NT2/D1 (cell line): ENCODE results near the gene CAB39.

Source experiments
- SUZ12 ChIP-seq: IDR thresholded peaks from 2 replicates; pipeline ENCODE4 v1.6.1; 2011; ENCODE audit not compliant: insufficient read length, insufficient read depth; ENCODE audit errors: extremely low read depth
- YY1 ChIP-seq: IDR thresholded peaks from 2 replicates; pipeline ENCODE4 v1.6.1; 2011; ENCODE audit not compliant: insufficient read length, insufficient read depth
- ZNF274 ChIP-seq: IDR thresholded peaks from 2 replicates; pipeline ENCODE4 v1.6.1; 2011; ENCODE audit warnings: mild to moderate bottlenecking, low read depth, low read length

GRCh38 chr2:230812033-230812432 lies 99.4 kb downstream of the CAB39 start:
- TF ChIP-seq YY1, result no peak
- TF ChIP-seq SUZ12, result no peak
- no peak for TF ChIP-seq ZNF274
